Smooth muscle cell (in vitro differentiated cells): ENCODE data around the gene UPP1. TPM values are rescaled to one million over a fixed set of nuclear protein-coding genes. Genes with fewer than 3 reads are reported as not detected.

ENCODE experiments used
- DNase-seq: peaks from one replicate; lab custom pipeline; 2025; ENCODE audit not compliant: unreplicated experiment; lab: John Stamatoyannopoulos, UW
- H2AFZ ChIP-seq: fragments of 200-600 bp; sonication (generic); 2 replicates; pipeline ENCODE4 v1.6.0; 2016; ENCODE audit warnings: antibody characterized with exemption, low read depth, mild to moderate bottlenecking
- H3F3A ChIP-seq: fragments of 200-600 bp; sonication (generic); 2 replicates; pipeline ENCODE4 v1.6.0; 2017; ENCODE audit warnings: antibody characterized with exemption, low read depth
- H3K27ac ChIP-seq: fragments of 200-600 bp; sonication (generic); 2 replicates; pipeline ENCODE4 v1.5.1; 2016; ENCODE audit warnings: low read depth, mild to moderate bottlenecking
- H3K27me3 ChIP-seq: fragments of 200-600 bp; sonication (generic); 2 replicates; pipeline ENCODE4 v1.6.1; 2016; ENCODE audit warnings: low read depth, mild to moderate bottlenecking
- H3K36me3 ChIP-seq: fragments of 200-600 bp; sonication (generic); 2 replicates; pipeline ENCODE4 v1.5.1; 2016; ENCODE audit warnings: low read depth
- H3K4me1 ChIP-seq: fragments of 200-600 bp; sonication (generic); 2 replicates; pipeline ENCODE4 v1.5.1; 2016; ENCODE audit warnings: low read depth
- H3K4me2 ChIP-seq: fragments of 200-600 bp; sonication (generic); 2 replicates; pipeline ENCODE4 v1.6.0; 2016; ENCODE audit warnings: mild to moderate bottlenecking
- H3K4me3 ChIP-seq: fragments of 200-600 bp; sonication (generic); 2 replicates; pipeline ENCODE4 v1.5.1; 2016; ENCODE audit warnings: mild to moderate bottlenecking
- H3K79me2 ChIP-seq: fragments of 200-600 bp; sonication (generic); 2 replicates; pipeline ENCODE4 v1.6.0; 2016; ENCODE audit warnings: low read depth, mild to moderate bottlenecking
- H3K9ac ChIP-seq: fragments of 200-600 bp; sonication (generic); 2 replicates; pipeline ENCODE4 v1.6.0; 2016; ENCODE audit warnings: low read depth
- H3K9me3 ChIP-seq: fragments of 200-600 bp; sonication (generic); replicated peaks from 2 replicates; pipeline ENCODE4 v1.5.1; 2016; ENCODE audit warnings: low read depth
- H4K20me1 ChIP-seq: fragments of 200-600 bp; sonication (generic); 2 replicates; pipeline ENCODE4 v1.6.0; 2016; ENCODE audit warnings: low read depth
- WGBS: methylation state at CpG from one replicate; pipeline ENCODE4 v1.1.7; 2016; ENCODE audit warnings: low lambda C conversion rate; 5-methylcytosine and 5-hydroxymethylcytosine counted together
- polyA plus RNA-seq: library from polyadenylated mRNA; unstranded; fragments of >200 nt; fragmentation: Nextera tagmentation; extraction: Ambion mirVana; gene quantifications from 2 replicates; pipeline ENCODE4 v1.2.1, GENCODE V29; 2016
- total RNA-seq: library from RNA; depleted of rRNA; stranded (reverse); fragments of >200 nt; gene quantifications from 2 replicates; pipeline ENCODE4 v1.2.3, GENCODE V29; 2014
- TF ChIP-seq, protein P1 (sequence below): fragments of 200-600 bp; sonication (generic); IDR thresholded peaks from 2 replicates; pipeline ENCODE4 v1.5.1; 2017; ENCODE audit warnings: borderline replicate concordance, mild to moderate bottlenecking, antibody characterized with exemption; ENCODE audit not compliant: insufficient read depth, poor library complexity, severe bottlenecking

The UPP1 gene
- total and polyA plus RNA-seq, 2 experiments from 2014 or later, result 23.6 to 43.8 TPM

DNA sequence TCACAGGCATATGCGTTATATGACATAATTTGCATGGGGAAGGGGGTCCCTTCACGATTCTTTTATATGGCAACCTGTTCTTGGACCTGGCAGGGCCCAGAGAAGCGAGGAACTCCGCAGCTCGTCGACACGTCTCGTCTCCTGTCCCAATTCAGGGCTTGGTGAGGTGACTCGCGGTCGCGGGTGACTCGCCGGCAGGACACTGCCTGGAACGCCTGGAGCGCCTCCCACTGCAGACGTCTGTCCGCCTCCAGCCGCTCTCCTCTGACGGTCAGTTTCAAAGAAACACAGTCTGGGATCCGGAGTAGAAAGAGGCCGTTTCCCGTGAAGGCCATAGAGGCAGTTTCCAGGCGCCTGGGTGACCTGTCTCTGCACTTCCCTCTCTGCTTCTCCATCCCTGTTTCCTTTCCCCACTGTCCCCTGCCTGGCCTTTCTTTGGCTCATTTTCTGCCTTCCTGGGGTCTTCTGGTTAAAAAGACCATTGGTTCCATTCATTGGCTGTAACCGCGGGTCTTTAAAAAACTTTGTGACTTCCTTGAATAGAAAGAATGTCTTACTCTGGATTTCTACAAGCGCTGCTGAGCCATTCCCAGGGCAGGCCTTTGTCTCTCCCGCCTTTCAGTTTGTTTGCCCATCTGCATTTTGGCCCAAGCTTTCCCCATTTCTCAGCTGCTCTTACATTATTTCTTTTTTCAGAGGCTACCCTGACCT, 1.2 kb downstream of the UPP1 start:
- Histone ChIP-seq H3K36me3 (no peaks in the 10 kb centered on the region), H3K27ac (peak overlapping the region; percentile 99), H3K9ac (peak overlapping the region; percentile 63), H3K4me2 (peak overlapping the region; percentile 89), H3K4me3 (peak overlapping the region; percentile 66), H3K27me3 (no peaks in the 10 kb centered on the region), H3K79me2 (peaks cover 13% of the 10 kb centered on the region), H3K9me3 (no peaks in the 10 kb centered on the region), H3F3A (peaks cover 17% of the 10 kb centered on the region), H4K20me1 (peaks cover 4% of the 10 kb centered on the region), H3K4me1 (peaks cover 16% of the 10 kb centered on the region), H2AFZ (peak overlapping the region; percentile 14)
- TF ChIP-seq, protein P1, sequence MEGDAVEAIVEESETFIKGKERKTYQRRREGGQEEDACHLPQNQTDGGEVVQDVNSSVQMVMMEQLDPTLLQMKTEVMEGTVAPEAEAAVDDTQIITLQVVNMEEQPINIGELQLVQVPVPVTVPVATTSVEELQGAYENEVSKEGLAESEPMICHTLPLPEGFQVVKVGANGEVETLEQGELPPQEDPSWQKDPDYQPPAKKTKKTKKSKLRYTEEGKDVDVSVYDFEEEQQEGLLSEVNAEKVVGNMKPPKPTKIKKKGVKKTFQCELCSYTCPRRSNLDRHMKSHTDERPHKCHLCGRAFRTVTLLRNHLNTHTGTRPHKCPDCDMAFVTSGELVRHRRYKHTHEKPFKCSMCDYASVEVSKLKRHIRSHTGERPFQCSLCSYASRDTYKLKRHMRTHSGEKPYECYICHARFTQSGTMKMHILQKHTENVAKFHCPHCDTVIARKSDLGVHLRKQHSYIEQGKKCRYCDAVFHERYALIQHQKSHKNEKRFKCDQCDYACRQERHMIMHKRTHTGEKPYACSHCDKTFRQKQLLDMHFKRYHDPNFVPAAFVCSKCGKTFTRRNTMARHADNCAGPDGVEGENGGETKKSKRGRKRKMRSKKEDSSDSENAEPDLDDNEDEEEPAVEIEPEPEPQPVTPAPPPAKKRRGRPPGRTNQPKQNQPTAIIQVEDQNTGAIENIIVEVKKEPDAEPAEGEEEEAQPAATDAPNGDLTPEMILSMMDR, result no peak
- 5% methylated on average over 28 of the region's 28 CpGs for WGBS
- DNase-seq, result no peak

DNA sequence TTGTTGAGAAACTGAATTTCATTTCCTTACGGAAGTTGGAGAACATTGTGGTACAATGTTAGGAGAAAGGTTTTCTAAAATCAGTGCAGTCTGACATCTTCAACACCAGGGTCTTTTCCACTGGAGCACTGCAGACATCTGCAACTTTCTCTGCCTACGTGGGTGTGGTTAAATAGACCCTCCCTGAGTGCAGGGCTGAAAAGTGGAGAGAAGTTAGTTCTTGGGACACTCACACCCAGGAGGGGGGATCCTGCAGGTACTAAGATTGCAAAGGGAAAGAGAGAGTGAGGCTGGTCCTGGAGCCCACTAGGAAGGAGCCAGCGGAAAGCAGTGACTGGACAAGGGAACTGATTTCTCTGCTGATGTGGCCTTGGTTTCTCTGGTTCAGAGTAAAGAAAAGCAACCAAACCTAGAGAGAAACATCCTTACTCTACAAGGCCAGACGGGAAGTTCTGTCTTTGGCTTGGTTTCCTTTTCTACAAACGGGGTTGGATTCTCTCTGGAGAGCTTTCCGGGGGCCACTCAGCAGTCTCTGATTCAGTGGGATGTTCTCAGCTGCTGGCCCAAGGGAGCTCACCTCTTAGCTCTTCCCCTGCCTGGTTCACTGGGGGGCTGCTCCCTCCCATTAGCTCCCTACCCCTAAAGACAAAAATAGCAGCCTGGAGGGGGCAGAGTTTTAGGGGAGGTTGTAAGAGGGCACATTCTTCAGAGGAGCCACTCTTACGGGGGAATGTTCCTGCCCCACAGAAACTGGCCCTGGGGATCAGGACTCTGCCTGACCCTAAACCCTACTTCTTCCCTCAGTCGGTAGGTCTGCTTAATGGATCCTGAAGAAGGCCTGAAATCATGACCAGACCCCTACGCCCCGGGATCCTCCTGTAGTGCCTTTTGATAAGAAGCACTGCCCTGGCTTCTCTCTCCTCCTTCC, 2.7 kb downstream of the UPP1 start:
- Histone ChIP-seq H3F3A (peaks cover 11% of the 10 kb centered on the region), H3K9me3 (no peaks in the 10 kb centered on the region), H3K4me3 (no peak overlapping the region), H3K79me2 (peaks cover 20% of the 10 kb centered on the region), H3K36me3 (no peaks in the 10 kb centered on the region), H2AFZ (no peak overlapping the region), H3K9ac (no peak overlapping the region), H4K20me1 (peaks cover 5% of the 10 kb centered on the region), H3K27ac (no peak overlapping the region), H3K4me2 (no peak overlapping the region), H3K27me3 (no peaks in the 10 kb centered on the region), H3K4me1 (peaks cover 11% of the 10 kb centered on the region)
- TF ChIP-seq, protein P1, result no peak
- no peak for DNase-seq
- WGBS, result 88% methylated on average over 10 of the region's 10 CpGs

- Histone ChIP-seq H4K20me1 (peaks cover 10% of the 10 kb centered on the region), H3K27me3 (no peaks in the 10 kb centered on the region), H3K4me1 (peaks cover 9% of the 10 kb centered on the region), H3F3A (no peaks in the 10 kb centered on the region), H3K9me3 (no peaks in the 10 kb centered on the region), H3K4me2 (peak overlapping the region; percentile 74), H3K9ac (no peak overlapping the region), H3K79me2 (peaks cover 32% of the 10 kb centered on the region), H3K4me3 (no peak overlapping the region), H3K36me3 (no peaks in the 10 kb centered on the region), H3K27ac (peak overlapping the region; percentile 82), H2AFZ (no peak overlapping the region)
- DNase-seq, result no peak
- TF ChIP-seq, protein P1, result no peak
- 2% methylated on average over 3 of the region's 3 CpGs for WGBS
Measured at GRCh38 chr7:48094861-48095293, 5.8 kb downstream of the UPP1 start.
